GM12801 (cell line): ENCODE measurements around the gene SH3PXD2A.

Source experiments
- CTCF ChIP-seq: IDR thresholded peaks from one replicate; pipeline ENCODE4 v1.5.1; 2011; ENCODE audit warnings: control low read depth; ENCODE audit not compliant: insufficient read length; ENCODE audit errors: extremely low read depth

SH3PXD2A gene

GRCh38 chr10:103627111-103627892 is 228.1 kb downstream of the SH3PXD2A start:
- no peak for TF ChIP-seq CTCF

- no peak for TF ChIP-seq CTCF
These were observed 229.2 kb downstream of the SH3PXD2A start for GRCh38 chr10:103626178-103626577.

GRCh38 chr10:103622935-103623574 is 232.3 kb downstream of the SH3PXD2A start:
- TF ChIP-seq CTCF = no peak

- no peak for TF ChIP-seq CTCF
These were observed 233.1 kb downstream of the SH3PXD2A start for GRCh38 chr10:103622286-103622685.

- TF ChIP-seq CTCF = no peak
These were observed 233.6 kb downstream of the SH3PXD2A start for GRCh38 chr10:103621783-103622125.

GRCh38 chr10:103620891-103621782 is 234.2 kb downstream of the SH3PXD2A start:
- TF ChIP-seq CTCF = no peak

- TF ChIP-seq CTCF = no peak
These were observed 235.0 kb downstream of the SH3PXD2A start for GRCh38 chr10:103620352-103620740.
